K562 (cell line): ENCODE results near the gene SLC30A3. TPM values are rescaled to one million over a fixed set of nuclear protein-coding genes. Genes with fewer than 3 reads are reported as not detected.
A peak's percentile ranks its signal among the peaks of the same experiment; 100 is the strongest.

Source experiments
- ATAC-seq: fragments of 200-7000 bp; cut with Tn5 transposase; 3 replicates; pipeline ENCODE4 v1.9.1; 2020; ENCODE audit warnings: moderate library complexity
- BruUV-seq: library from RNA; stranded (reverse); fragments of 400-500 nt; replicated peaks from 2 replicates; lab custom pipeline; 2021; lab: Mats Ljungman, UMichigan
- CTCF ChIA-PET: fragments of 300-600 bp; formaldehyde crosslinking; extraction: SDS; loops from one replicate; lab custom pipeline; 2021; ENCODE audit warnings: low intra/inter-chr PET ratio; lab: Yijun Ruan, JAX
- POLR2A ChIA-PET: fragments of 300-600, 350-650 bp; sonication (Branson Sonifier 250); formaldehyde crosslinking; extraction: SDS; loops from one replicate; lab custom pipeline; 2021; ENCODE audit warnings: antibody characterized with exemption, inconsistent platforms; lab: Yijun Ruan, JAX
- DNase-seq, 4 experiments: peaks; one replicate each; pipeline versions ENCODE4 v3.0.0 to v3.0.0-alpha.2; 2011 to 2018; ENCODE audit warnings: low spot score in 3 of 4, mixed read lengths in 3 of 4; ENCODE audit errors: extremely low read depth in 1 of 4
- FAIRE-seq: peaks from 2 replicates; lab custom pipeline; 2011; peaks lifted over from hg19 to GRCh38; lab: Jason Lieb, UNC
- H2AFZ ChIP-seq: 2 replicates; pipeline ENCODE4 v1.6.0; 2011; ENCODE audit warnings: low read depth, low read length, control low read depth, inconsistent platforms
- H3K27ac ChIP-seq: fragments of 200-600 bp; 3 replicates; pipeline ENCODE4 v1.8.0; 2011; ENCODE audit warnings: low read depth, mild to moderate bottlenecking, control low read depth, inconsistent platforms, low read length, moderate library complexity, mixed read lengths; ENCODE audit errors: extremely low read depth
- H3K27me3 ChIP-seq, 2 experiments: fragments of 300-600 bp in 1 of 2; 2 replicates in 1 of 2; 3 replicates in 1 of 2; pipeline versions ENCODE4 v1.6.0 to v1.8.0; 2011; ENCODE audit warnings: inconsistent platforms in 2 of 2, low read length in 2 of 2, mild to moderate bottlenecking in 1 of 2, mixed read lengths in 1 of 2, moderate library complexity in 1 of 2; ENCODE audit not compliant: control insufficient read depth in 2 of 2, insufficient read depth in 2 of 2
- H3K36me3 ChIP-seq: fragments of 300-600 bp; 3 replicates; pipeline ENCODE4 v1.8.0; 2011; ENCODE audit warnings: mild to moderate bottlenecking, low read length, inconsistent platforms; ENCODE audit not compliant: control insufficient read depth, insufficient read depth
- H3K4me1 ChIP-seq, 2 experiments: fragments of 200-600 bp in 1 of 2; replicated peaks in 1 of 2; 2 replicates in 1 of 2; 3 replicates in 1 of 2; pipeline versions ENCODE4 v1.5.1 to v1.8.0; 2011; ENCODE audit warnings: inconsistent platforms in 2 of 2, low read length in 2 of 2, mild to moderate bottlenecking in 1 of 2, mixed read lengths in 1 of 2, moderate library complexity in 1 of 2; ENCODE audit not compliant: control insufficient read depth in 2 of 2, insufficient read depth in 2 of 2
- H3K4me2 ChIP-seq: 2 replicates; pipeline ENCODE4 v1.6.1; 2011; ENCODE audit warnings: low read length, control low read depth, inconsistent platforms, mixed read lengths; ENCODE audit not compliant: insufficient read depth
- H3K4me3 ChIP-seq: fragments of 200-600 bp; sonication (generic), shearing (Covaris generic); 2 replicates; pipeline ENCODE4 v1.5.1; 2016; ENCODE audit warnings: control low read depth, inconsistent platforms
- H3K79me2 ChIP-seq: fragments of 200-600 bp; 3 replicates; pipeline ENCODE4 v1.8.0; 2011; ENCODE audit warnings: low read length, inconsistent platforms; ENCODE audit not compliant: control insufficient read depth, insufficient read depth
- H3K9ac ChIP-seq, 2 experiments: 2 replicates each; pipeline versions ENCODE4 v1.6.0 to v1.6.1; 2011; ENCODE audit warnings: low read depth in 2 of 2, low read length in 2 of 2, control low read depth in 1 of 2, inconsistent platforms in 1 of 2, mild to moderate bottlenecking in 1 of 2, mixed read lengths in 1 of 2; ENCODE audit not compliant: insufficient read depth in 1 of 2
- H3K9me1 ChIP-seq: one replicate; pipeline ENCODE4 v1.6.0; 2011; ENCODE audit warnings: inconsistent platforms, mild to moderate bottlenecking, low read length, moderate library complexity; ENCODE audit not compliant: control insufficient read depth, insufficient read depth
- H3K9me3 ChIP-seq: replicated peaks from 2 replicates; pipeline ENCODE4 v1.5.1; 2011; ENCODE audit warnings: low read depth, low read length, inconsistent platforms; ENCODE audit not compliant: control insufficient read depth, insufficient read depth
- H4K20me1 ChIP-seq: replicated peaks from 2 replicates; pipeline ENCODE4 v1.6.1; 2011; ENCODE audit warnings: low read length, inconsistent platforms, mixed read lengths; ENCODE audit not compliant: control insufficient read depth, insufficient read depth
- EHMT2 ChIP-seq: fragments of 450-650 bp; IDR thresholded peaks from 2 replicates; pipeline ENCODE4 v1.6.1; 2018; ENCODE audit warnings: antibody characterized with exemption
- MCM5 ChIP-seq: fragments of 450-650 bp; IDR thresholded peaks from 2 replicates; pipeline ENCODE4 v1.6.1; 2016; ENCODE audit warnings: low read depth
- RAD51 ChIP-seq: fragments of 450-650 bp; IDR thresholded peaks from 2 replicates; pipeline ENCODE4 v1.7.1; 2016; ENCODE audit warnings: low read depth, mild to moderate bottlenecking, borderline replicate concordance
- RFX1 ChIP-seq: fragments of 450-650 bp; IDR thresholded peaks from 2 replicates; pipeline ENCODE4 v1.6.1; 2016; ENCODE audit warnings: mild to moderate bottlenecking, moderate library complexity
- TAF7 ChIP-seq: fragments of 450-650 bp; IDR thresholded peaks from 2 replicates; pipeline ENCODE4 v1.6.1; 2016; ENCODE audit warnings: missing genetic modification characterization, missing compliant biosample characterization
- WGBS: fragments of 100-300 bp; shearing (Covaris generic); methylation state at CpG from one replicate; pipeline ENCODE4 v1.1.6; 2016; ENCODE audit warnings: low coverage, mixed read lengths; ENCODE audit not compliant: insufficient coverage; ENCODE audit errors: missing lambda C conversion rate; 5-methylcytosine and 5-hydroxymethylcytosine counted together
- in situ Hi-C: fragments of 300-500 bp; cut with MboI; formaldehyde crosslinking; loops from 4 replicates; pipeline ENCODE4 v1.15.0; 2018; ENCODE audit warnings: inconsistent platforms, mixed read lengths
- intact Hi-C: fragments of 100-400 bp; cut with micrococcal nuclease; formaldehyde crosslinking; loops from 2 replicates; pipeline ENCODE4 v1.14.2; 2022
- polyA plus RNA-seq, 8 experiments: library from polyadenylated mRNA; depleted of rRNA in 4 of 8; stranded (reverse) in 5 of 8; unstranded in 3 of 8; fragments of >200 nt; fragmentation: Nextera tagmentation in 2 of 8; fragmentation: Illumina TruSeq in 1 of 8; extraction: Ambion mirVana in 2 of 8; extraction: Trizol in 1 of 8; gene quantifications; 2 replicates each; pipeline versions ENCODE4 v1.2.1 to v1.2.3, GENCODE V29; 2011 to 2014; ENCODE audit warnings: inconsistent platforms in 1 of 8, missing spikeins in 1 of 8
- total RNA-seq, 7 experiments: library from RNA; depleted of rRNA in 6 of 7; stranded (reverse); fragments of >200 nt in 6 of 7; fragmentation: Illumina TruSeq in 2 of 7; extraction: Trizol in 2 of 7; gene quantifications; 2 replicates each; pipeline versions ENCODE4 v1.2.1 to v1.2.3, GENCODE V29; 2011 to 2021; ENCODE audit warnings: low replicate concordance in 1 of 7
- TF ChIP-seq, protein P1 (sequence below): sonication (generic); formaldehyde crosslinking; IDR thresholded peaks from 2 replicates; pipeline ENCODE4 v1.8.0; 2023; ENCODE audit warnings: mild to moderate bottlenecking, missing genetic modification reagents
- TF ChIP-seq, protein P2 (sequence below), 2 experiments: fragments of 450-650 bp in 1 of 2; sonication (generic) in 1 of 2; formaldehyde crosslinking in 1 of 2; IDR thresholded peaks in 1 of 2; conservative IDR thresholded peaks in 1 of 2; 2 replicates each; pipeline versions ENCODE4 v1.6.1 to v1.8.1; 2016 to 2023; ENCODE audit warnings: mild to moderate bottlenecking in 2 of 2, moderate library complexity in 2 of 2, inconsistent platforms in 1 of 2, missing genetic modification reagents in 1 of 2
- TF ChIP-seq, protein P3 (sequence below): fragments of 450-650 bp; conservative IDR thresholded peaks from 2 replicates; pipeline ENCODE4 v1.6.1; 2016; ENCODE audit warnings: missing genetic modification characterization, low read depth, mild to moderate bottlenecking, missing compliant biosample characterization, moderate library complexity
- TF ChIP-seq, protein P4 (sequence below): fragments of 450-650 bp; conservative IDR thresholded peaks from 2 replicates; pipeline ENCODE4 v1.6.1; 2016; ENCODE audit warnings: missing genetic modification characterization, low read depth, mild to moderate bottlenecking, control low read depth, missing compliant biosample characterization

Gene SLC30A3
- total and polyA plus RNA-seq, 9 of the 15 experiments (the other 6 are each of a cell fraction or from before 2014, with no cell fraction given): 0.03 to 2.7 (median 0.89) TPM; not detected in 1

DNA sequence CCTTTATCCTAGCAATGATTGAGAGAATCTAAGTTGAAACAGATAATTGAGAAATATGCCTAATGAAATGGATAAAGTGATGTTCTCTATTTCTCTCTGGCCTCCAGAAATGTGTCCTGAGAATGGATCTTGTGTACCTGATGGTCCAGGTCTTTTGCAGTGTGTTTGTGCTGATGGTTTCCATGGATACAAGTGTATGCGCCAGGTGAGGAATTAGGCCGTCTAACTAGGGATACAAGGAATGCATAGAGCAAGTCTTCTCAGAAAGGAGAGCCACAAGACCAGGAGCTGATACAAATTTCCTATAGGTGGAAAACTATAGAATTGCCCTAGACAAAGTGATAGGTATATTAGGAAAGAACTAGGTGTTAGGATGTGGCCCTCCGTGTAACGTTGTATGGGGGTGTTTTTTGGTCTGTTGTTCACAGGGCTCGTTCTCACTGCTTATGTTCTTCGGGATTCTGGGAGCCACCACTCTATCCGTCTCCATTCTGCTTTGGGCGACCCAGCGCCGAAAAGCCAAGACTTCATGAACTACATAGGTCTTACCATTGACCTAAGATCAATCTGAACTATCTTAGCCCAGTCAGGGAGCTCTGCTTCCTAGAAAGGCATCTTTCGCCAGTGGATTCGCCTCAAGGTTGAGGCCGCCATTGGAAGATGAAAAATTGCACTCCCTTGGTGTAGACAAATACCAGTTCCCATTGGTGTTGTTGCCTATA is 46.3 kb downstream of the SLC30A3 start:
- Histone ChIP-seq H3K27ac (peak overlapping the region; percentile 91), H2AFZ (peak overlapping the region; percentile 86), H3K79me2 (peaks cover 56% of the 10 kb centered on the region), H3K27me3 (no peaks in the 10 kb centered on the region), H3K9me1 (no peaks in the 10 kb centered on the region), H3K4me1 (peaks cover 22 to 25% of the 10 kb centered on the region in 2 experiments), H3K9ac (peak overlapping the region; percentile 94 to 100), H4K20me1 (no peaks in the 10 kb centered on the region), H3K36me3 (peaks cover 61% of the 10 kb centered on the region), H3K4me2 (peak overlapping the region; percentile 81), H3K9me3 (no peaks in the 10 kb centered on the region)
- TSS peak; percentile 77 for BruUV-seq
- ChIA-PET CTCF (no interaction called here), POLR2A (interaction anchor here (0.5 to 2.9 kb wide), 7 partner anchors 16 to 228 kb away, joined by 3 to 12 read pairs (median 3); no protein-coding TSS in a partner anchor)
- ATAC-seq: no peak
- TF ChIP-seq, protein P1, sequence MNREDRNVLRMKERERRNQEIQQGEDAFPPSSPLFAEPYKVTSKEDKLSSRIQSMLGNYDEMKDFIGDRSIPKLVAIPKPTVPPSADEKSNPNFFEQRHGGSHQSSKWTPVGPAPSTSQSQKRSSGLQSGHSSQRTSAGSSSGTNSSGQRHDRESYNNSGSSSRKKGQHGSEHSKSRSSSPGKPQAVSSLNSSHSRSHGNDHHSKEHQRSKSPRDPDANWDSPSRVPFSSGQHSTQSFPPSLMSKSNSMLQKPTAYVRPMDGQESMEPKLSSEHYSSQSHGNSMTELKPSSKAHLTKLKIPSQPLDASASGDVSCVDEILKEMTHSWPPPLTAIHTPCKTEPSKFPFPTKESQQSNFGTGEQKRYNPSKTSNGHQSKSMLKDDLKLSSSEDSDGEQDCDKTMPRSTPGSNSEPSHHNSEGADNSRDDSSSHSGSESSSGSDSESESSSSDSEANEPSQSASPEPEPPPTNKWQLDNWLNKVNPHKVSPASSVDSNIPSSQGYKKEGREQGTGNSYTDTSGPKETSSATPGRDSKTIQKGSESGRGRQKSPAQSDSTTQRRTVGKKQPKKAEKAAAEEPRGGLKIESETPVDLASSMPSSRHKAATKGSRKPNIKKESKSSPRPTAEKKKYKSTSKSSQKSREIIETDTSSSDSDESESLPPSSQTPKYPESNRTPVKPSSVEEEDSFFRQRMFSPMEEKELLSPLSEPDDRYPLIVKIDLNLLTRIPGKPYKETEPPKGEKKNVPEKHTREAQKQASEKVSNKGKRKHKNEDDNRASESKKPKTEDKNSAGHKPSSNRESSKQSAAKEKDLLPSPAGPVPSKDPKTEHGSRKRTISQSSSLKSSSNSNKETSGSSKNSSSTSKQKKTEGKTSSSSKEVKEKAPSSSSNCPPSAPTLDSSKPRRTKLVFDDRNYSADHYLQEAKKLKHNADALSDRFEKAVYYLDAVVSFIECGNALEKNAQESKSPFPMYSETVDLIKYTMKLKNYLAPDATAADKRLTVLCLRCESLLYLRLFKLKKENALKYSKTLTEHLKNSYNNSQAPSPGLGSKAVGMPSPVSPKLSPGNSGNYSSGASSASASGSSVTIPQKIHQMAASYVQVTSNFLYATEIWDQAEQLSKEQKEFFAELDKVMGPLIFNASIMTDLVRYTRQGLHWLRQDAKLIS (CRISPR knock-in tag): no peak
- TF ChIP-seq RFX1 (peak; percentile 67), TAF7 (tag) (0 out of 2 replicates have a peak, but pooled peaks have one; percentile 24), MCM5 (no peak), RAD51 (no peak), EHMT2 (0 out of 2 replicates have a peak, but pooled peaks have one; percentile 17)
- TF ChIP-seq, protein P2, sequence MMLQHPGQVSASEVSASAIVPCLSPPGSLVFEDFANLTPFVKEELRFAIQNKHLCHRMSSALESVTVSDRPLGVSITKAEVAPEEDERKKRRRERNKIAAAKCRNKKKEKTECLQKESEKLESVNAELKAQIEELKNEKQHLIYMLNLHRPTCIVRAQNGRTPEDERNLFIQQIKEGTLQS (IDR thresholded peaks at IDR 0.05): no peak
- TF ChIP-seq, protein P2 (CRISPR knock-in tag; conservative IDR thresholded peaks at IDR 0.05): no peak
- TF ChIP-seq, protein P3, sequence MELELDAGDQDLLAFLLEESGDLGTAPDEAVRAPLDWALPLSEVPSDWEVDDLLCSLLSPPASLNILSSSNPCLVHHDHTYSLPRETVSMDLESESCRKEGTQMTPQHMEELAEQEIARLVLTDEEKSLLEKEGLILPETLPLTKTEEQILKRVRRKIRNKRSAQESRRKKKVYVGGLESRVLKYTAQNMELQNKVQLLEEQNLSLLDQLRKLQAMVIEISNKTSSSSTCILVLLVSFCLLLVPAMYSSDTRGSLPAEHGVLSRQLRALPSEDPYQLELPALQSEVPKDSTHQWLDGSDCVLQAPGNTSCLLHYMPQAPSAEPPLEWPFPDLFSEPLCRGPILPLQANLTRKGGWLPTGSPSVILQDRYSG (tag): 0 out of 2 replicates have a peak, but pooled peaks have one; percentile 31
- TF ChIP-seq, protein P4, sequence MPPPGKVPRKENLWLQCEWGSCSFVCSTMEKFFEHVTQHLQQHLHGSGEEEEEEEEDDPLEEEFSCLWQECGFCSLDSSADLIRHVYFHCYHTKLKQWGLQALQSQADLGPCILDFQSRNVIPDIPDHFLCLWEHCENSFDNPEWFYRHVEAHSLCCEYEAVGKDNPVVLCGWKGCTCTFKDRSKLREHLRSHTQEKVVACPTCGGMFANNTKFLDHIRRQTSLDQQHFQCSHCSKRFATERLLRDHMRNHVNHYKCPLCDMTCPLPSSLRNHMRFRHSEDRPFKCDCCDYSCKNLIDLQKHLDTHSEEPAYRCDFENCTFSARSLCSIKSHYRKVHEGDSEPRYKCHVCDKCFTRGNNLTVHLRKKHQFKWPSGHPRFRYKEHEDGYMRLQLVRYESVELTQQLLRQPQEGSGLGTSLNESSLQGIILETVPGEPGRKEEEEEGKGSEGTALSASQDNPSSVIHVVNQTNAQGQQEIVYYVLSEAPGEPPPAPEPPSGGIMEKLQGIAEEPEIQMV: 0 out of 2 replicates have a peak, but pooled peaks have one; percentile 4
- TF ChIP-seq, all 486 proteins: peak for 5
- peak overlapping the region; percentile 65 for H3K4me3 ChIP-seq
- FAIRE-seq (no peak), DNase-seq (no peak)
- WGBS: 63% methylated on average over 13 of the region's 13 CpGs
- intact Hi-C loops: no loop called here
- in situ Hi-C loops: no loop called here
